Uterus (tissue), 4 donors: ENCODE results near the gene PCDHA12. TPM values are rescaled to one million over a fixed set of nuclear protein-coding genes. Genes with fewer than 3 reads are reported as not detected.
"Not testable (repeated sequence)": the region's sequence is repeated elsewhere in the genome, so short reads cannot be mapped to it uniquely, and the experiment has no call there.

Experiments
- DNase-seq, 2 donors: peaks; one replicate each; pipeline ENCODE4 v3.0.0-alpha.2; 2019 to 2020
- H3K27ac ChIP-seq, 2 donors: fragments of 200-600 bp; sonication (generic); 1 replicate in 1 of 2; 2 replicates in 1 of 2; pipeline ENCODE4 v1.5.1; 2016 to 2018
- H3K27me3 ChIP-seq, 2 donors: fragments of 200-600 bp; sonication (generic); one replicate each; pipeline ENCODE4 v1.5.1; 2018 to 2019; ENCODE audit warnings: control low read depth in 1 of 2
- H3K36me3 ChIP-seq, 2 donors: fragments of 200-600 bp; sonication (generic); one replicate each; pipeline ENCODE4 v1.5.1; 2019; ENCODE audit warnings: control low read depth in 1 of 2
- H3K4me1 ChIP-seq, 2 donors: fragments of 200-600 bp; sonication (generic); one replicate each; pipeline ENCODE4 v1.5.1; 2018 to 2019; ENCODE audit warnings: control low read depth in 1 of 2
- H3K4me3 ChIP-seq, 2 donors: fragments of 200-600 bp; sonication (generic); 1 replicate in 1 of 2; 2 replicates in 1 of 2; pipeline ENCODE4 v1.5.1; 2018 to 2019; ENCODE audit warnings: mild to moderate bottlenecking in 1 of 2
- H3K9me3 ChIP-seq, 2 donors: fragments of 200-600 bp; sonication (generic); one replicate each; pipeline ENCODE4 v1.5.1; 2019; ENCODE audit warnings: control low read depth in 1 of 2
- CTCF ChIP-seq, 4 experiments: fragments of 200-600 bp in 2 of 4; fragments of 450-650 bp in 2 of 4; sonication (generic) in 2 of 4; IDR thresholded peaks; one replicate each; pipeline ENCODE4 v1.5.1; 2016 to 2019; ENCODE audit warnings: antibody characterized with exemption in 4 of 4, mild to moderate bottlenecking in 2 of 4, moderate library complexity in 1 of 4
- POLR2A ChIP-seq, 2 donors: fragments of 450-650 bp; IDR thresholded peaks; one replicate each; pipeline ENCODE4 v1.6.1; 2016; ENCODE audit warnings: antibody characterized with exemption in 2 of 2, mild to moderate bottlenecking in 1 of 2, moderate library complexity in 1 of 2
- intact Hi-C: fragments of 100-400 bp; cut with DNase I; formaldehyde crosslinking; loops from one replicate; pipeline ENCODE4 v1.15.1; 2023; ENCODE audit warnings: low total_unique reads
- total RNA-seq, 4 donors: library from RNA; depleted of rRNA in 3 of 4; stranded (reverse); fragments of >200 nt in 3 of 4; gene quantifications; one replicate each; pipeline versions ENCODE4 v1.1.0 to v1.2.4, GENCODE V29; 2014 to 2023
- donor health status: DM: yes; HTN: yes; CAD: no.

The PCDHA12 gene
- total RNA-seq, 4 donors from 2014 or later, result 0.98 to 9.4 (median 1.5) TPM

- H3K9me3 ChIP-seq, H3K4me3 ChIP-seq, H3K27ac ChIP-seq, intact Hi-C loops, H3K4me1 ChIP-seq, H3K27me3 ChIP-seq, H3K36me3 ChIP-seq, DNase-seq: not testable (repeated sequence)
Observed at GRCh38 chr5:140849831-140850634, 25.1 kb upstream of the PCDHA12 start.

DNA sequence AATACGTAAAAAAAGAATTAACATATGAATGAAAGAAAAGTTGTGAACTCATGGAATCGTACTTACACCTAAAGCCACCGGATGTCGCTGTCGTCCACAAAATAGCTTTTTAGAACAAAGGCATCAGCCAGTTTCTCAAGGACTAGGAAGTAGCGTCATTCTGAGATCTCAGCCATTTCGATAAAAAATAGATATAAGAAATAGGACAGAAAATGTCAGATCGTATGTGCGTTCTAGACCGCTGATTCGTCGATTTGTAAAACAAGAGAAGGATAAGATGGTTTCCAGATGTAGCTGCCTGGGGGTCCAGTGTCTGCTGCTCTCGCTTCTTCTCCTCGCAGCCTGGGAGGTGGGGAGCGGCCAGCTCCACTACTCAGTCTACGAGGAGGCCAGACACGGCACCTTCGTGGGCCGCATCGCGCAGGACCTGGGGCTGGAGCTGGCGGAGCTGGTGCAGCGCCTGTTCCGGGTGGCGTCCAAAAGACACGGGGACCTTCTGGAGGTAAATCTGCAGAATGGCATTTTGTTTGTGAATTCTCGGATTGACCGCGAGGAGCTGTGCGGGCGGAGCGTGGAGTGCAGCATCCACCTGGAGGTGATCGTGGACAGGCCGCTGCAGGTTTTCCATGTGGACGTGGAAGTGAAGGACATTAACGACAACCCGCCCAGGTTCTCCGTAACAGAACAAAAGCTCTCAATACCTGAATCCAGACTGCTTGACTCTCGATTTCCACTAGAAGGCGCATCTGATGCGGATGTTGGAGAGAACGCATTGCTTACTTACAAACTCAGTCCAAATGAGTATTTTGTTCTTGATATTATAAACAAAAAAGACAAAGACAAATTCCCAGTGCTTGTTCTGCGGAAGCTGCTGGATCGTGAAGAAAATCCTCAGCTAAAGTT lies 19.1 kb upstream of the PCDHA12 start, which contains the start of gene PCDHA10:
TSS of gene PCDHA10 (plus strand) at position 126 of the 903 bp plus-strand sequence. CDS start at position 278, 152 bp downstream.
- Histone ChIP-seq H3K27ac (peak within 1 kb of the TSS; percentile 33 to 43), H3K36me3 (no peaks in the 10 kb centered on the region), H3K4me1 (no peaks in the 10 kb centered on the region), H3K9me3 (no peaks in the 10 kb centered on the region), H3K27me3 (no peaks in the 10 kb centered on the region), H3K4me3 (peak within 1 kb of the TSS; percentile 11 to 28)
- DNase-seq, result no peak
- TF ChIP-seq POLR2A (IDR thresholded peaks at IDR 0.05) (no peak), CTCF (IDR thresholded peaks at IDR 0.05) (peak; percentile 24 to 37 (median 30))
- intact Hi-C loops, result no loop called here

- no peak for DNase-seq
- Histone ChIP-seq H3K4me3 (no peak overlapping the region), H3K27ac (no peak overlapping the region), H3K4me1 (no peaks in the 10 kb centered on the region), H3K9me3 (no peaks in the 10 kb centered on the region), H3K27me3 (no peaks in the 10 kb centered on the region), H3K36me3 (no peaks in the 10 kb centered on the region)
- TF ChIP-seq CTCF (IDR thresholded peaks at IDR 0.05) (no peak), POLR2A (IDR thresholded peaks at IDR 0.05) (no peak)
- intact Hi-C loops, result no loop called here
Observed at GRCh38 chr5:140857177-140857986, 17.7 kb upstream of the PCDHA12 start.

- no peak for TF ChIP-seq CTCF (IDR thresholded peaks at IDR 0.05)
- no peak for TF ChIP-seq POLR2A (IDR thresholded peaks at IDR 0.05)
- peaks cover 0 to 4% of the 10 kb centered on the region in 2 donors for H3K9me3 ChIP-seq
- H3K4me1 ChIP-seq, result no peaks in the 10 kb centered on the region
- H3K4me3 ChIP-seq, result no peak overlapping the region
- no peak overlapping the region for H3K27ac ChIP-seq
- no peak for DNase-seq
- intact Hi-C loops, result no loop called here
- no peaks in the 10 kb centered on the region for H3K36me3 ChIP-seq
- H3K27me3 ChIP-seq, result no peaks in the 10 kb centered on the region
Observed at GRCh38 chr5:140857987-140858240, 17.2 kb upstream of the PCDHA12 start.

DNA sequence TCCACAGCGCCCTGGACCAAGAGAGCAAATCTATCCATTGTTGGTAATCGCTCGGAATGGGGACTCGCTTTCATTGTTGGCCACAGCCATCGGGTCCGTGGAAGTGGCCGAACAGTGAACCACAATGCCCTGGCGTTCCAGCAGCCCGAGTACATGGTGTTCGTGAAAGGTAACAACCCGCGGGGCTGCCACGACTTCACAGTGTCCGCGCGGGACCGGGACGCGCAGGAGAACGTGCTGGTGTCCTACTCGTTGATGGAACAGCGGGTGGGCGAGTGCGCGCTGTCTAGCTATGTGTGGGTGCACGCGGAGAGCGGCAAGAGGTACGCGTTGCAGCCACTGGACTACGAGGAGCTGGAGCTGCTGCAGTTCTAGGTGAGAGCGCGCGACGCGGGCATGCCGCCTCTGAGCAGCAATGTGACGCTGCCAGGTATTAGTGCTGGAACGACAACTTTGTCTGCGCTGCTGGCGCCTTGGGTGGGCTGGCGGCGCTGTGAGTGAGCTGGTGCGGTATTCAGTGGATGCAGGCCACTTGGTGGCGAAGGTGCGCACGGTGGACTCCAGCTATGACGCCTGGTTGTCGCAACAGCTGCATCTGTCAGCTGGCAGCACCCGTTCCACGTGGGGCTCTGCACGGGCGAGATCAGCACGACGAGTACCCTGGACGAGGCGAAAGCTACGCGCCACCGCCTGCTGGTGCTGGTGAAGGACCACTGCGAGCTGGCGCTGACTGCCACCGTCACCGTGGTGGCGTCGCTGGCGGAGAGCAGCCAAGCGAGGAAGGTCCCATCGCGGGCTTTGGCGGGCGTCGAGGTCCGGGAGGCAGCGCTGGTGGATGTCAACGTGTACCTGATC lies 12.4 kb upstream of the PCDHA12 start:
- Histone ChIP-seq H3K27me3 (no peaks in the 10 kb centered on the region), H3K27ac (no peak overlapping the region), H3K4me1 (no peaks in the 10 kb centered on the region), H3K9me3 (peaks cover 0 to 11% of the 10 kb centered on the region in 2 donors), H3K36me3 (no peaks in the 10 kb centered on the region), H3K4me3 (no peak overlapping the region)
- DNase-seq, result no peak
- intact Hi-C loops, result no loop called here
- TF ChIP-seq POLR2A (IDR thresholded peaks at IDR 0.05), result no peak
- TF ChIP-seq CTCF (IDR thresholded peaks at IDR 0.05), result no peak
